Measurements from ENCODE around the gene BBS10. TPM values are rescaled to one million over a fixed set of nuclear protein-coding genes. Genes with fewer than 3 reads are reported as not detected.

BBS10 gene
- total and polyA plus RNA-seq, 12 donors = 3.2 to 25.4 (median 10.9) TPM

DNA sequence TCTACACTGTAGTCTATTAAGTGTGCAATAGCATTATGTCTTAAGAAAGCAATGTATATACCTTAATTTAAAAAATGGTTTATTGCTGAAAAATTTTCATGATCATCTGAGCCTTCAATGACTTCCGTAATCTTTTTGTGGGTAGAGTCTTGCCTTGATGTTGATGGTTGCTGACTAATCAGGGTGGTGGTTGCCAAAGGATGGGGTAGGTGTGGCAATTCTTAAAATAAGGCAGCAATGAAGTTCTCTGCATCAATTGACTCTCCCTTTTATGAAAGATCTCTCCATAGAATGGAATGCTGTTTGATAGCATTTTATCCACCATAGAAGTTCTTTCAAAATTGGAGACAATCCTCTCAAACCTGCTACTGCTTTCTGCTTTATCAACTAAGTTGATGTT, 41.1 kb downstream of the BBS10 start:
- Histone ChIP-seq H3K36me3 (replicated peaks in 1 of 2) (no peaks in the 10 kb centered on the region), H3K4me3 (no peak overlapping the region), H3K9me3 (replicated peaks in 1 of 3) (no peaks in the 10 kb centered on the region), H3K27ac (no peak overlapping the region), H3K27me3 (no peaks in the 10 kb centered on the region), H3K4me1 (replicated peaks in 1 of 2) (no peaks in the 10 kb centered on the region)
- TF ChIP-seq, protein P1, sequence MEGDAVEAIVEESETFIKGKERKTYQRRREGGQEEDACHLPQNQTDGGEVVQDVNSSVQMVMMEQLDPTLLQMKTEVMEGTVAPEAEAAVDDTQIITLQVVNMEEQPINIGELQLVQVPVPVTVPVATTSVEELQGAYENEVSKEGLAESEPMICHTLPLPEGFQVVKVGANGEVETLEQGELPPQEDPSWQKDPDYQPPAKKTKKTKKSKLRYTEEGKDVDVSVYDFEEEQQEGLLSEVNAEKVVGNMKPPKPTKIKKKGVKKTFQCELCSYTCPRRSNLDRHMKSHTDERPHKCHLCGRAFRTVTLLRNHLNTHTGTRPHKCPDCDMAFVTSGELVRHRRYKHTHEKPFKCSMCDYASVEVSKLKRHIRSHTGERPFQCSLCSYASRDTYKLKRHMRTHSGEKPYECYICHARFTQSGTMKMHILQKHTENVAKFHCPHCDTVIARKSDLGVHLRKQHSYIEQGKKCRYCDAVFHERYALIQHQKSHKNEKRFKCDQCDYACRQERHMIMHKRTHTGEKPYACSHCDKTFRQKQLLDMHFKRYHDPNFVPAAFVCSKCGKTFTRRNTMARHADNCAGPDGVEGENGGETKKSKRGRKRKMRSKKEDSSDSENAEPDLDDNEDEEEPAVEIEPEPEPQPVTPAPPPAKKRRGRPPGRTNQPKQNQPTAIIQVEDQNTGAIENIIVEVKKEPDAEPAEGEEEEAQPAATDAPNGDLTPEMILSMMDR (IDR thresholded peaks at IDR 0.05) = no peak
- TF ChIP-seq POLR2A (IDR thresholded peaks at IDR 0.05) = no peak
- intact Hi-C loops (cut with DNase I) = no loop called here
- no peak for DNase-seq
- 92 to 100% (median 94%) methylated on average over 1 of the region's 1 CpG for WGBS, 4 donors

DNA sequence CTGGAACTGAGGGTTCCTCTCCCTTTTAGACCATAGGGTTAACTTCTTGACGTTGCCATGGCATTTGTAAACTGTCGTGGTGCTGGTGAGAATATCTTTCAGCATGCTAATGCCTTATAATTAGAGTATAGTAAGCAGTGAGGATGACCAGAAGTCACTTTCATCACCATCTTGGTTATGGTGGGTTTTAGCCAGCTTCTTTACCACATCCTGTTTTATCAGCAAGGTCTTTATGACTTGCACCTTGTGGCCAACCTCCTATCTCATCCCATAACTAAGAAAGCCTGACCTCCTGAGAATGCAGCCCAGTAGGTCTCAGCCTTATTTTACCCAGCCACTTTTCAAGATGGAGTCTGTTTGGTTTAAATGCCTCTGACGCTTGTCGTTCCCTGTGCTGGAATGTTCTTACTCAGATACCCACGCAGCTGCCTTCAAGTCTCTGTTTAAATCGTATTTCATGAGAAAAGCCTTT, 44.2 kb downstream of the BBS10 start:
- no peaks in the 10 kb centered on the region for H3K4me1 ChIP-seq (replicated peaks in 1 of 2)
- no peaks in the 10 kb centered on the region for H3K36me3 ChIP-seq (replicated peaks in 1 of 2)
- no peak for TF ChIP-seq POLR2A (IDR thresholded peaks at IDR 0.05)
- TF ChIP-seq, protein P1 (IDR thresholded peaks at IDR 0.05) = no peak
- H3K9me3 ChIP-seq (replicated peaks in 1 of 3) = no peaks in the 10 kb centered on the region
- H3K27ac ChIP-seq = no peak overlapping the region
- DNase-seq = no peak
- WGBS, 4 donors = 83 to 89% (median 88%) methylated on average over 6 of the region's 6 CpGs
- no peaks in the 10 kb centered on the region for H3K27me3 ChIP-seq
- intact Hi-C loops (cut with DNase I) = no loop called here
- H3K4me3 ChIP-seq = no peak overlapping the region

DNA sequence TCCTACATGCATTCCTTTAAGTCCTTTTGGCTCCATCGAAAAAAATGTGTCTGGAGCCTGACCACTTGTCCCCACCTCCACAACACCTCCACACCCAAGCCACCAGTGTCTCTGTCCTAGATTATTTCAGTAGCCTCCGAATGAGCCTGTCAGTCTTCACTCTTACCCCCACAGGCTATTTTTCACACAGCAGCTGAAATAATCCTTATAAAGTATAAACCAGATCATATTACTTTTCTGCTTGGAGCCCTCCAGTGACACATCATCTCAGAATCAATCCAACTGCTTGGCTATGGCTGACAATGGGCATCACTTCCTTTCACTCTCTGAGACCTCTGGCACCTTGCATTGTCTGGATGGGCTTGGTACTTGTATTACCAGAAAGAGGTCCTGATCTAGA, 44.9 kb downstream of the BBS10 start:
- Histone ChIP-seq H3K27ac (no peak overlapping the region), H3K27me3 (no peaks in the 10 kb centered on the region), H3K4me1 (replicated peaks in 1 of 2) (no peaks in the 10 kb centered on the region), H3K36me3 (replicated peaks in 1 of 2) (no peaks in the 10 kb centered on the region), H3K4me3 (no peak overlapping the region), H3K9me3 (replicated peaks in 1 of 3) (no peaks in the 10 kb centered on the region)
- 78 to 89% (median 86%) methylated on average over 2 of the region's 2 CpGs for WGBS, 4 donors
- intact Hi-C loops (cut with DNase I) = no loop called here
- no peak for DNase-seq
- TF ChIP-seq, protein P1 (IDR thresholded peaks at IDR 0.05) = no peak
- TF ChIP-seq POLR2A (IDR thresholded peaks at IDR 0.05) = no peak

DNA sequence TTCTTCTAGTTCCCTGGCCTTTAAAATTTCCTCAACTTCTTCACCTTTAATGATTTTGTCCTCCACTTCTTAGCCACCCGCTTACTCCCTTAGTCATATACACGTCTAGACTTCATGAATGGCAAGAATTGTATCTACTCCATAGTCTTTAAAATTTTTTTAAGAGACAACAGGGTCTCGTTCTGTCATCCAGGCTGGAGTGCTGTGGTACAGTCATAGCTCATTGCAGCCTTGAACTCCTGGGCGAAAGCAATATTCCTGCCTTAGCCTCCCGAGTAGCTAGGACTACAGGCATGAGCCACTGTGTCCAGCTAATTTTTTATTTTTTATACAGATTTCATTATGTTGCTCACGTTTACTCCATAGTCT, 47.9 kb downstream of the BBS10 start:
- Histone ChIP-seq H3K36me3 (replicated peaks in 1 of 2) (no peaks in the 10 kb centered on the region), H3K4me3 (no peak overlapping the region), H3K4me1 (replicated peaks in 1 of 2) (no peaks in the 10 kb centered on the region), H3K27ac (no peak overlapping the region), H3K9me3 (replicated peaks in 1 of 3) (no peaks in the 10 kb centered on the region), H3K27me3 (no peaks in the 10 kb centered on the region)
- DNase-seq = no peak
- TF ChIP-seq, protein P1 (IDR thresholded peaks at IDR 0.05) = no peak
- TF ChIP-seq POLR2A (IDR thresholded peaks at IDR 0.05) = no peak
- 60 to 77% (median 69%) methylated on average over 6 of the region's 6 CpGs for WGBS, 4 donors
- intact Hi-C loops (cut with DNase I) = no loop called here

All from adrenal gland (tissue), 12 donors.